Right ventricle myocardium superior (tissue), 1 donor: ENCODE data around the gene CEBPB. TPM values are rescaled to one million over a fixed set of nuclear protein-coding genes. Genes with fewer than 3 reads are reported as not detected.

ENCODE experiments used
- ATAC-seq: fragments of 200-7000 bp; cut with Tn5 transposase; one replicate; pipeline ENCODE4 v1.9.1; 2020; ENCODE audit warnings: mild to moderate bottlenecking; ENCODE audit not compliant: poor library complexity
- DNase-seq: peaks from one replicate; pipeline ENCODE4 v3.0.0-alpha.2; 2020
- intact Hi-C: fragments of 100-400 bp; cut with DNase I; formaldehyde crosslinking; loops from one replicate; pipeline ENCODE4 v1.11.2; 2022
- total RNA-seq: library from RNA; stranded (reverse); fragmentation: NEBNext Ultra II Directional; extraction: Animal tissue kit (Norgen Biotek cat#: 25700); gene quantifications from one replicate; pipeline ENCODE4 v1.2.1, GENCODE V29; 2021
- donor health status: DM: no; HTN: yes; CAD: no; lungs with severe emphysema.

Gene CEBPB
- total RNA-seq, 1 donor from 2014 or later: 57.3 TPM

DNA sequence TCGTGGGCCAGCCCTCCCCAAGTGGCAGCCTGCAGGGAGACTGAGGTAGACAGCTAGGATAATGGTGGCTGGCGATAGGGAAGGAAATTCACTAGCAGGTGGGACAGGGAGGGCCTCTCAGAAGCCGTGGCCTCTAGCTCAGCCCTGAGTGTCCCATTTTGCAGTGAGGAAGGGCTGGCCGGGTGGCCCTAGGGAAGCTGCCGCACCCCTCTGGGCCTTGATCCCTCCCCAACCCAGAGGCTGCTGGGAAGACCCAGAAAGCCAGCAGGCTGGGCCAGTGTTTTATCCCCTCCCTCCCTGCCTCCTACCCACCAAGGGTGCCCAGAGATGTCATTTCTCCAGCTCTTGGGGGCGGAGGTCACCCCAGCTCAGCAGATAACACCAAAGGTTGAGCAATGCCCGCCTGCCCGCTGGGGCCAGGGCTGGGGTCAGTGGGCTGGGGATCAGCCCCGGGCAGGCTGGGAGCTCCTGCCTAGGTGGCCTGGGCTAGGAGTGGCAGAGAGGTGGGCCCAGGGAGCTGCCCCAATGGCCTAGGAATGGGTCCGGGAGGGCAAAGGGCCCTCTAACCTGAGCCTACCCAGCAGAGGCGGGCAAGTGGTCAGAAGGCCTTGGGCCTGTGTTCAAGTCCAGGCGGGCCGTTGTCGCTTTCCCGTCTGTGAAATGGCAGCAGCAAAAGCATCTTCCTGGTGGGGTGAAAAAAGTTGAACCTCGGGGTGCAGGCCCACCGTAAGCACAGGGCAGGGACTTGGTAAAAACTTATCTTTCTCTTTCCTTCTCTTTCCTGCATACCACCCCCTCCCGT lies 1.6 kb upstream of the CEBPB start:
- intact Hi-C loops: loop anchor here (5.0 kb wide), 1 partner anchor 388 kb away; no protein-coding TSS in a partner anchor
- no peak for DNase-seq
- ATAC-seq: no peak

DNA sequence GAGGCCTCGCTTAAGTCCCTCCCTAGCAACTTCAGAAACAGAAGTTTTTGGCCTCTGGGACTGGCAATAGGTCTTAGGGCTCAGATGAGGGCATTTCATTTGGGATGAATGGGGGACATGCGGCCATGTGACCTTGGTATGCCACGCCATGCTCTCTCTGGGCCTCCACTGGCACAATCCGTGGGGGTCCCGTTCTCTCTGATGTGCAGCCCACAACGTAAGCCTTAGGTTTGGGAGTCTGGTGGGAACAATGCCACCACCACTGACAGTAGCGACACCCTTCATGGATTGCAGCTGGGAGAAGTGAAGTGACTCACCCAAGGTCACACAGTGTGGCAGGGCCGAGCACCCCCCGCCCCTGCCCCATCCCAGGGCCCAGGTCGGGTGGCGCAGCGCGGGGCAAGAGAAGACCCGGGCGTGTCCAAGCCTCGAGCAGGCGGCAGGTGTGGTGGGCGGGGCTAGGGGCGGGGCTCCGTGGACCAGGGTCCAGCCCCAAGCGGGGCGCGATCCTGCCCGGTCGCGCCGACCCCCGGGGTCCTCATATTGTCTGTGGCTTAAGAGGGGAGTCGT lies 864 bp upstream of the CEBPB start:
- ATAC-seq: no peak
- intact Hi-C loops: loop anchor here (5.0 kb wide), 4 partner anchors 83 to 388 kb away; no protein-coding TSS in a partner anchor
- peak; percentile 66 for DNase-seq

DNA sequence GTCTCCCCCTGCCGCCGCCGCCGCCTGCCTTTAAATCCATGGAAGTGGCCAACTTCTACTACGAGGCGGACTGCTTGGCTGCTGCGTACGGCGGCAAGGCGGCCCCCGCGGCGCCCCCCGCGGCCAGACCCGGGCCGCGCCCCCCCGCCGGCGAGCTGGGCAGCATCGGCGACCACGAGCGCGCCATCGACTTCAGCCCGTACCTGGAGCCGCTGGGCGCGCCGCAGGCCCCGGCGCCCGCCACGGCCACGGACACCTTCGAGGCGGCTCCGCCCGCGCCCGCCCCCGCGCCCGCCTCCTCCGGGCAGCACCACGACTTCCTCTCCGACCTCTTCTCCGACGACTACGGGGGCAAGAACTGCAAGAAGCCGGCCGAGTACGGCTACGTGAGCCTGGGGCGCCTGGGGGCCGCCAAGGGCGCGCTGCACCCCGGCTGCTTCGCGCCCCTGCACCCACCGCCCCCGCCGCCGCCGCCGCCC lies 474 bp downstream of the CEBPB start:
- peak; percentile 0 for ATAC-seq
- intact Hi-C loops: loop anchor here (5.0 kb wide), 3 partner anchors 81 to 206 kb away; no protein-coding TSS in a partner anchor
- peak; percentile 85 for DNase-seq

DNA sequence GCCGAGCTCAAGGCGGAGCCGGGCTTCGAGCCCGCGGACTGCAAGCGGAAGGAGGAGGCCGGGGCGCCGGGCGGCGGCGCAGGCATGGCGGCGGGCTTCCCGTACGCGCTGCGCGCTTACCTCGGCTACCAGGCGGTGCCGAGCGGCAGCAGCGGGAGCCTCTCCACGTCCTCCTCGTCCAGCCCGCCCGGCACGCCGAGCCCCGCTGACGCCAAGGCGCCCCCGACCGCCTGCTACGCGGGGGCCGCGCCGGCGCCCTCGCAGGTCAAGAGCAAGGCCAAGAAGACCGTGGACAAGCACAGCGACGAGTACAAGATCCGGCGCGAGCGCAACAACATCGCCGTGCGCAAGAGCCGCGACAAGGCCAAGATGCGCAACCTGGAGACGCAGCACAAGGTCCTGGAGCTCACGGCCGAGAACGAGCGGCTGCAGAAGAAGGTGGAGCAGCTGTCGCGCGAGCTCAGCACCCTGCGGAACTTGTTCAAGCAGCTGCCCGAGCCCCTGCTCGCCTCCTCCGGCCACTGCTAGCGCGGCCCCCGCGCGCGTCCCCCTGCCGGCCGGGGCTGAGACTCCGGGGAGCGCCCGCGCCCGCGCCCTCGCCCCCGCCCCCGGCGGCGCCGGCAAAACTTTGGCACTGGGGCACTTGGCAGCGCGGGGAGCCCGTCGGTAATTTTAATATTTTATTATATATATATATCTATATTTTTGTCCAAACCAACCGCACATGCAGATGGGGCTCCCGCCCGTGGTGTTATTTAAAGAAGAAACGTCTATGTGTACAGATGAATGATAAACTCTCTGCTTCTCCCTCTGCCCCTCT lies 1.1 kb downstream of the CEBPB start:
- intact Hi-C loops: loop anchor here (5.0 kb wide), 3 partner anchors 81 to 206 kb away; no protein-coding TSS in a partner anchor
- DNase-seq (peak; percentile 64), ATAC-seq (peak; percentile 6)

DNA sequence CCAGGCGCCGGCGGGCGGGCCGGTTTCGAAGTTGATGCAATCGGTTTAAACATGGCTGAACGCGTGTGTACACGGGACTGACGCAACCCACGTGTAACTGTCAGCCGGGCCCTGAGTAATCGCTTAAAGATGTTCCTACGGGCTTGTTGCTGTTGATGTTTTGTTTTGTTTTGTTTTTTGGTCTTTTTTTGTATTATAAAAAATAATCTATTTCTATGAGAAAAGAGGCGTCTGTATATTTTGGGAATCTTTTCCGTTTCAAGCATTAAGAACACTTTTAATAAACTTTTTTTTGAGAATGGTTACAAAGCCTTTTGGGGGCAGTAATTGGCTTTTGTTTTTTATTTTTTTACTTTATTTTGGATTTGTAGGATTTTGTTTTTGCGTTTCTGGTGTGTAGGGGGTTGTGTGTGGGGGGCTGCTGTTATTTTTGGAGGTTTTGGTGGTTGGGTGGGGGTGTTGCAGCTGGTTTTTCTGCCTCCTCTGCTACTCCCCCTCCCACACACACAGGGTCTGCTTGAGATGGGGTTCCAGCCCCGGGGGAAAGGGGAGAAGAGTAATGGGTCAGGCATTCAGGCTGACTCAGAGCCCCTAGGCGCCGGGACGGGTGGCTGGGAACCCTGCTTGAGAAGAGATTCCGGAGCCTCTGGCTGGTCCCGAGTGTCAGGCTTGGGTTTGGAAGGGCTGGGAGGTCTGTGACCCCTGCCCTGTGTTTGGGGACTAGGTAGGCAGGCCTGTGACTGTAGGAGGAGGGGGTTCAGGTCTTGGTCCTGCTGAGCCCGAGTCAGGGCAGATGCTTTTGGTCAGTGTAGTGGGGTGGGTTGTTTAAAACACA lies 2.0 kb downstream of the CEBPB start:
- peak; percentile 32 for ATAC-seq
- DNase-seq: peak; percentile 89
- intact Hi-C loops: loop anchor here (5.0 kb wide), 3 partner anchors 80 to 205 kb away; no protein-coding TSS in a partner anchor

DNA sequence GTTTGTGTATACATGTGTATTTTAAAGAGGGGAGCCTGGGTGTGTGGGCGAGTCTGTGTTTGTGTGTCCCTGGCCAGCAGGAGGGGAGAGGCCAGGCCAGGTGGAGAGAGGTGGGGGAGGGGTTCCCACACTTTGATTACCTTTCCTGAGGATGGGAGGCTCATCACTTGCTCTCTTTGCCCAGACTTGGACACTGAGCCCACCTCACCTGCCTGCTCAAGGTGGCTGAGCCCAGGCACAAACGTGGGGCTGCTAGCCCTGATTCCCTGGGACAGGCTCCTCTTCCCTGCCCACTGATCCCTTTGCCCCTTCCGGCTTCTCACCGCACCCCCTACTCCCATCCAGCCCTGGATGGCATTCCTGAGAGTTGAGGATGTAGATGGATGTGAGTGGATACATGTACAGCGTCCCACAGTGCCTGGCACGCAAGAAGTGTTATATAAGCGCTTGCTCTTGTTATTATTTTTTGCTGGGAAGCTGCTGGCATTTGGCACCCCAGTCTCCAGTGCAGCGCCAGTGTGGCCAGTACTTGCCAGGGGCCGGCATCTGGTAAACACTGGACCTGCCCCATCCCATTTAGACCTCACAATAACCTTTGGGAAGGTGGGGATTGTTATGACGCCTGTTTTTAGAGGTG lies 2.7 kb downstream of the CEBPB start:
- no peak for DNase-seq
- peak; percentile 1 for ATAC-seq
- intact Hi-C loops: loop anchor here (5.0 kb wide), 3 partner anchors 79 to 204 kb away; no protein-coding TSS in a partner anchor

DNA sequence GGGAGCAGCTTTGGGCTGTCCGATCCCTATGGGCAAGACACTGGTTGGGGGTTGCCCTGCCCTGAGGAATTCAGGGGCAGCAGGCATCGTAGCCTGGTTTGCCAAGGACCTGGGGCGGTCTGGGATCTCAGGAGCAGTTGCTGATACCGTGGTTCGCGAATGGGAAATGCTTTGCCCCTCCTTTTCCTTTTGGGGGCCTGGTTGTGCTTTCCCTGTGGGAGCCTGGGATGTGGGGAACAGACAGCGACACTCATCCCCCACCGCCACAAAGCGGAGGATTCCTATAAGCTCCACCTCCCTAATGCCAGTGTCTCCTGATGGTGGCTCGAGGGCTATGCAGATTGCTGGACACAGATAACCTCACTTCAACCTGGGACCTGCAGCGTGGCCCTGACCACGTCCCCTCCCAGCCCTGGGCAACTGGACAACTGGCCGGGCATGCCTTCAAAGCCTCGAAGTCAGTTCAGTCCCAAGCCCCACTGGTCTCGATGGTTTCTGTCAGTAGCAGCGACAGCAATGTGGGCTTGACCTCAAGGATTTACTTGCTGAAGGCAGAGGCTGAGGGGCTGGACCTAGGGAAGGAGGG lies 3.3 kb downstream of the CEBPB start:
- ATAC-seq: no peak
- intact Hi-C loops: loop anchor here (5.0 kb wide), 3 partner anchors 78 to 203 kb away; no protein-coding TSS in a partner anchor
- DNase-seq: no peak

DNA sequence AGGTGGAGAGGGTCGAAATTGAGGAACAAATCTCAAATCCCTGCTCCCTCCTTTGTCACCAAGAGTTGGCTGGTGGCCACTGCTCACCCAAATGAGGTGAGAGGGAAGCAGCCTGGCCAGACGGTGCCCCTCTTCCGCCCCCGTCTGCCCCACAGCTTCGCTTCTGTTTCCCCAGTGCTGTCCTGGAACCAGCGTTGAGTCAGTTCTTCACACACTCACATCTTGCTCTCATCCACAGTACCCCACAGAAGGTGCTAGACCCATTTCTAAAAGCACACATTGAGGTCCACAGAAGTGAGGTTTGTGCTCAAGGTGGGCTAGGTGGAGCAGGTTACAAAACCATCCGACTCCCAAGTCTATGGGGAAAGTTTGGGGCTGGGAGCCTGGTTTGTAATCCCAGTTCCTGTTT lies 3.8 kb downstream of the CEBPB start:
- ATAC-seq (no peak), DNase-seq (no peak)
- intact Hi-C loops: loop anchor here (5.0 kb wide), 3 partner anchors 78 to 203 kb away; no protein-coding TSS in a partner anchor

DNA sequence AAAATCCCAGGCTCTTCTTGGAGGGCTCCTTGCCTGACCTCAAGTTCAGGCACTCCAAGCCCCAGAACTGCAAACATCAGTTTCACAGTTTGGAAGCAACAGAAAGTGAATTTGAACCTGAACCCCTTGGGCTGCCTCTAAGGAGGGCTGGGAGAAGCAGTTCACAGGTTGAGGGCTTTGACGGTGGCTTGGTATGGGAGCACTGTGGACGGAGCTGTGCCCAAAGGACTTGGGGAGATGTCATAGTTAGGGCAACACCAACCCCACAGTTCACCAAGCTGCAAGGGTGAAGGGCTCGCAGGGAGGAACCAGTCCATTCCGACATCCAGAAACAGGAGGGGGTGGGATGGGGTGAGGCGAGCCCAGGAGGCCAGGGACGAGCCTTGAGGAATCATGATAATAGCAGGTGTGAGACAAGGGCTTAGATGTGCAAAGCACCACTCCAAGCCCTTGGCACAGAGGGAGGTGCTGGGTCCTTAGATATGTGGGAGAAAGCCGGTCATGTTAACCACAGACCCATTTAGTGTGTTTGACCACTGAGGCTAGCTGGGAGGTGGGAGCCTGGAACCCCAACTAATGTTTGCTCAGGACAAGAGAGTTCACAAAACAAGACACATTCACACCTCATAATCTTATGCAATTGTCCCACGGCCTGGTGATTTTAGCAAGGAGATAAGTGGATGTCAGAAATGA lies 4.3 kb downstream of the CEBPB start:
- no peak for DNase-seq
- intact Hi-C loops: loop anchor here (5.0 kb wide), 3 partner anchors 77 to 202 kb away; no protein-coding TSS in a partner anchor
- ATAC-seq: no peak

DNA sequence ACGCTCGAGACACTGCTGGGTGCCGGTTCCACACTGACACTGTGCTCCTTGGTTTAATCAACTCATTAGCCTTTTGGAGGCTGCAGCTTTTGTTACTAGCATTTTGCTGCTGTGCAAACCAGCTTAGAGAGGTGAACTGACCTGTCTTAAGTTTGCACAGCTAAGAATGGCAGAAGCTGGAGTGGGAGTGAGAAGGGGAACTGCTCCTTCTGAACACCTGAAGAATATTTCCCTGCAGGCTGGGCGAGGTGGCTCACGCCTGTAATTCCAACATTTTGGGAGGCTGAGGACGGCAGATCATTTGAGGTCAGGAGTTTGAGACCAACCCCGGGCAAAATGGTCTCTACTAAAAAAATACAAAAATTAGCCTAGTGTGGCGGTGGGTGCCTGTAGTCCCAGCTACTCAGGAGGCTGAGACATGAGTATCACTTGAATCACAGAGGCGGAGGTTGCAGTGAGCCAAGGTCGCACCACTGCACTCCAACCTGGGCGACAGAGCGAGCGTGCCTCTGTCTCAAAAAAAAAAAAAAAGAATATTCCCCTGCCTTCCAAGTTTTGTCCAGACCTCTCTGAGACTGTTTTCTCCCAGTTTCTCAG lies 5.0 kb downstream of the CEBPB start:
- no peak for ATAC-seq
- intact Hi-C loops: no loop called here
- no peak for DNase-seq

DNA sequence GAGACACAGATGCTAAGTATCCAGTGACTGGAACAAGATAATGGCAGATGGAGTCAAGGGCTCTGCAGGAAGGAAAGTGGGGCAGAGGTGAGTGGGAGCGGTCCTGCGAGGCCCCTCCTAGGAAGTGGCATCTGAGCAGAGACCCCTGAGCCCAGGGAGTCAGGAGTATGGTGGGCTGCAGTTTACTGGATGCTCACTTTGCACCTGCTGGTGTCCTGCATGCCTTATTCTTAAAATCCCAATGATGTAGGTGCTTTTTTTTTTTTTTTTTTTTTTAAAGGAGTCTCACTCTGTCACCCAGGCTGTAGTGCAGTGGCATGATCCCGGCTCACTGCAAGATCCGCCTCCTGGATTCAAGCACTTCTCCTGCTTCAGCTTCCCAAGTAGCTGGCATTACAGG lies 5.6 kb downstream of the CEBPB start:
- no peak for ATAC-seq

DNA sequence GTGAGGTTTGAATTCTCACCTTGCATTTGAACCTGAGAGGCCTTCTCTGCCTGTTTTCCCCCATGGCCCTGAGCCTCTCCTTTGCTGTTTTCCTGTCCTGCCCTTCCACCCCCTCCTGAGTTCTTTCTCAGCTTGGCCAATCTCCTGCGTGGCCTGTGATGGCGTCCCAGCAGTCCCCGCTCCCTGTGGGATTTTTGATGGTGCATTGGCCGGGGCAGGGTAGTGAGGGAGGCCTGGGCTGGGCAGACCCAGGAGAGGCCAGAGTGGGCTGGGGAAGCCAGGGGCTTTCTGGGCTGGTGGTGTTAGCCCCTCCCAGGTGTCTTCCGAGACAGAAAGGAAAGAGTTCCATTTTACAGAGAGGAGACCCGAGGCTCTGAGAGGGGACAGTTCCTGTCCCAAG lies 6.3 kb downstream of the CEBPB start:
- DNase-seq (no peak), ATAC-seq (no peak)
- intact Hi-C loops: no loop called here

More for the DNA sequence above, 5.6 kb downstream of the CEBPB start:
- no peak for DNase-seq
- intact Hi-C loops: no loop called here

DNA sequence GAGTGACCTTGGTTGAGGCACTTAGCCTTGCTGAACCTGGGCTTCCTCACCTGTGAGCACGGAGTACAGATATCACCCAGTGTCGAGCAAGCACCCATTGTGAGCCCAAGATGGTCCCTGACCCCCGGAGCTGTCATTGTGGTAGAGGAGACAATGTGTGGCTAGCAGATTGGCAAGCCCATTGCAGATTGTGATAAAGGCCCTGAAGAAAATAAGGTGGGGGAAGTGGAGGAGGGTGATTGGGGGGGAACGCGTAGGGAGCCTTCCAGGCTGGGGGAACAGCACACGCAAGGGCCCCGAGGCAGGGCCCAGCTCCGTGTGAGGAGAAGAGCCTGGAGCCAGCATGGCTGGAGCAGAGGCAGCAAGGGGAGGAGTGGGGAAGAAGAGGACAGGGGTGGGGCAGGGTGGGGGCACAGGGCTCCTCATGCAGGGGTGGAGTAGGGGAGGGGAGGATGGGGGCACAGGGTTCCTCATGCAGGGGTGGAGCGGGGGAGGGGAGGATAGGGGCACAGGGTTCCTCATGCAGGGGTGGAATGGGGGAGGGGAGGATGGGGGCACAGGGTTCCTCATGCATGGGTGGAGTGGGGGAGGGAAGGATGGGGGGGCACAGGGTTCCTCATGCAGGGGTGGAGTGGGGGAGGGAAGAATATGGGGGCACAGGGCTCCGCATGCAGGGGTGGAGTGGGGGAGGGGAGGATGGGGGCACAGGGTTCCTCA lies 7.0 kb downstream of the CEBPB start:
- no peak for ATAC-seq
- no peak for DNase-seq
- intact Hi-C loops: no loop called here

DNA sequence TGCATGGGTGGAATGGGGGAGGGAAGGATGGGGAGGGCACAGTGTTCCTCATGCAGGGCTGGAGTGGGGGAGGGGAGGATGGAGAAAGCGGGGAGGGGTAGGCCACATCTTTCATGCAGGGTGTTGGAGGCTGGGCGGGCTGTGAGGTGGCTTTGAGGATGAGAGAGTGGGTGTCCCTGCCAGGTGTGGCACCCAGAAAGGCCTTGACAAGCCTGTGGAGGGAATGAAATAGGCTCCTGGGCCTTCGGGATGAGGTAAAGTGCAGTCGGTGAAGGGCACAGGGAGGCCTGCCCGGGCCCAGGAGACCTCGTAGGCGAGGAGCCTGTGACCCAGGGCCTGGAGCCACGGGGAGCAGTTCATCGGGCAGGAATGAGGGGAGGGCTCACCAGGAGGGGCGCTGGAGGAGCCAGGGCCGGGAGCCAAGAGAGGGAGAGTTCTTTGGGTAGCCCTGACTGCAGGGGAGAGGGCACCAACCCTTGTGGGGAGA lies 7.6 kb downstream of the CEBPB start:
- intact Hi-C loops: no loop called here
- ATAC-seq: no peak

DNA sequence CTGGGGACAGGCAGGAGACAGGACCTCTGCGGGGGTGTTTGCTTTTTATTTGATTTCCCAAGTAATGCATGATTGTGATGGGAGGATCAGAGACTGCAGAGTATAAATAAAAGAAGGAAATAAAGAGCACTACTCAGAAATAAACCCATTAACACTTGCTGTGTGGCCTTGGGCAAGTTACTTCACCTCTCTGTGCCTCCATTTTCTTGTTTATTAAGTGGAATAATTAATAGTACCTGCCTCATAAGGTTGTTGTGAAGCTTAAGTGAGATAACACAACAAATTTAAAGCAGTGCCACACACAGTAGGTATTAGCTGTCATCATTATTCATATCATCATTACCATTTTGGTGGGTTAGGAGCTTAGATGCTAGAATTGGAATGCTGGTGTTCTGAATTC lies 8.1 kb downstream of the CEBPB start:
- intact Hi-C loops: no loop called here
- no peak for ATAC-seq
- no peak for DNase-seq

More for the DNA sequence above, 7.6 kb downstream of the CEBPB start:
- DNase-seq: no peak
